Left cardiac atrium (tissue), 4 donors: ENCODE results near the gene FBXO10. TPM values are rescaled to one million over a fixed set of nuclear protein-coding genes. Genes with fewer than 3 reads are reported as not detected.
"Not testable (repeated sequence)": the region's sequence is repeated elsewhere in the genome, so short reads cannot be mapped to it uniquely, and the experiment has no call there.

Source experiments
- ATAC-seq, 2 donors: fragments of 200-7000 bp; cut with Tn5 transposase; one replicate each; pipeline ENCODE4 v1.9.1; 2020; ENCODE audit warnings: mild to moderate bottlenecking in 2 of 2, moderate library complexity in 2 of 2
- DNase-seq: peaks from one replicate; pipeline ENCODE4 v3.0.0-alpha.2; 2020
- intact Hi-C, 2 donors: fragments of 100-400 bp; cut with DNase I; formaldehyde crosslinking; loops; one replicate each; pipeline versions ENCODE4 v1.14.1 to v1.15.1; 2022 to 2023
- total RNA-seq, 2 donors: library from RNA; stranded (reverse); fragmentation: NEBNext Ultra II Directional; extraction: Animal tissue kit (Norgen Biotek cat#: 25700); gene quantifications; one replicate each; pipeline ENCODE4 v1.2.1, GENCODE V29; 2021
- donor health status: DM: no; HTN: yes; CAD: no.
- donor health status: DM: no; HTN: yes; CAD: no; lungs with severe emphysema.
- donor health status: DM: yes; HTN: yes; CAD: no.
- donor health status: Dilated cardiomyopathy.

Gene FBXO10
- total RNA-seq, 2 donors from 2014 or later = 6.4 to 6.7 TPM

DNA sequence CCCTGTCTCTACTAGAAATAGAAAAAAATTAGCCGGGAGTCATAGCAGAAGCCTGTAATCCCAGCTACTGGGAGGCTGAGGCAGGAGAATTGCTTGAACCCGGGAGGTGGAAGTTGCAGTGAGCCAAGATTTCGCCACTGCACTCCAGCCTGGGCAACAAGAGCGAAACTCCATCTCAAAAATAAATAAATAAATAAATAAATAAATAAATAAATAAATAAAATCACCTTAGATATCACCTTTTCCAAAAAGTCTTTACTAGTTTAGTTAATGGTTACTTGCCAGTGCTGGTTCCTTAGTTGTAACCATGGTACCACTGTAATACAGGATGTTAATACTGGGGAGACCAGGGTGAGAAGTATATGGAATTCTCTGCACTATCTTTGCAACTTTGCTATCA, 25.9 kb upstream of the FBXO10 start:
- intact Hi-C loops = loop anchor here in 1 of 2 donors (10.0 kb wide), 2 partner anchors 63 to 143 kb away; no protein-coding TSS in a partner anchor
- not testable (repeated sequence) for DNase-seq, ATAC-seq

DNA sequence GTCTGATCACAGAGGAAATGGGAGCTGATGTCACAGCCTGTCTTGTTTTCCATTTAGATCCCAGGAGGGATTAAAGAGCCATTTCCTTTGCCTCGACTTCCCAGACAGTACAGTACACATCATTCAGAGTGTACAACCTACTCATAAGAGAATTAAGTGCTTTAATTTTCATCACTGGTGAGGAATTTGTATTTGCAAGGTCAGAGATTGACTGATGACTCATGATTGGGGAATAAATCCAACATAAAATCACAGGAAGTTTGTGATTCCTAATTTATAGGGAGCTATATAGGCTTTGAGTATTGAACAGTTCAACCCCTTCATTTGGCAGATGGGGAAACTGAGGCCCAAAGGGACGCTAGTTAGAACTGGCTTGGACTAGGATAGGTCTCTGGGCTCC, 20.3 kb upstream of the FBXO10 start:
- ATAC-seq (no peak), DNase-seq (no peak)
- intact Hi-C loops = no loop called here

DNA sequence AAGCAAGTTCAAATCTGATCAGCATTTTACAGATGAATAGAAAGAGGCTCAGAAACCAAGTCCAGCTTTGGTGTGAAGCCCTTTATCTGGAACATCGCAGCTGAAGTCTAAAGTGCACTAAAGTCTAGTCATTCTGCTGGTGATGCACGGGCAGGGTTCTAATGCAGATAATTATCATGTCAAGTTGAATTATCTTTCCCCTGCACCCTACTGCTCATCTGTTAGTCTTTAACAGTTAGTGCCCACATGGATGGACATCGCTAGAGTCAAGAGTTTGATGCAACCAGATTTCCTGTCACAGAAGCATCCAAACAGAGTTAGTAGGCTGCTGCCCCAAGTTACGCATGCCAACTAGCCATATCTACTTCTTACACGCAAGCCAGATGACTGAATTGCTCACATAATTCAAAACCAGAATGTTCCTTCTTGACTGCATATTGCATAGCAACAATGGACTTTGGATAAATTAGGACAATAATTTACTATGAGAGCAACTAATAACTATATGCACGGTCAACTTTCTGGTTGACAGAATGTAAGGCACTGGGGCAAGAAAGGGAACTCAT, 17.8 kb upstream of the FBXO10 start:
- ATAC-seq (no peak), DNase-seq (no peak)
- intact Hi-C loops = no loop called here

DNA sequence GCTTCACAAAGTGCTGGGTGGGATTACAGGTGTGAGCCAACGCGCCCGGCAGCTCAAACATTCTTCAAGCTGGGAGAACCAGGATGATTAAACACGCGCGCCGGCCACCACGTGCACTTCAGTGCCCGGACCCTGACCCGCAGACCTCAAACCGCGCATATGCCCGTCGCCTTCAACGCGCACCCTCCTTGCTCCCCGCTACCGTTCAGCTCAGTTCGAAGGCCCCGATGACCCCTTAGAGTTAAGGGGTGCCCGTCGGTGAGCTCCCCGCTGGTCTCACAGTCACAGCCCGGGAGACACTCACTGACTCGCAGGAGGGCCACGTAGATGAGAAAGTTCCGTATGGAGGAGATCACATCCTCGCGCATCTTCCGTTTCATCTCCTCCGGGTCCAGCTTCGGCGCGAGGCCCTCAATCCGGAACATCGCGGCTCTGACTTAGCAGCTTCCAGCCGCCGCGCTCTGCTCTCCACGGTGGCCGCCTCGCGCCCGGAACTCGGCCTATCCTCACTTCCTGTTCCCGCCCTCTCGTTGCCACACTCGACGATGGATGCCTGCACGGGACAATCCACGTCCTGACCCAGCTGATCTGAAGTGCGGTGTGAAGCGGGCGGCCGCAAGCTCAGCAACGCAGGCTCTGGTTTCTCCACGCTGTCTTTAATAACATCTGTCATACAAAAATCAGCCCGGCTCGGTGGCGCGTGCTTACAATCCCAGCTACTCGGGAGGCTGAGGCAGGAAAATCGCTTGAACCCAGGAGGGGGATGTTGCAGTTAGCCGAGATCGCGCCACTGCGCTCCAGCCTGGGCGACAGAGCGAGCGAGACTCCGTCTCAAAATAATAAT, 16.1 kb upstream of the FBXO10 start, which contains the start of gene TOMM5:
Gene TOMM5 (minus strand): TSS at position 490 of the 844 bp plus-strand sequence. CDS start 65 bp downstream, at position 425.
- ATAC-seq (peak; percentile 99), DNase-seq (peak; percentile 95)
- intact Hi-C loops = no loop called here

DNA sequence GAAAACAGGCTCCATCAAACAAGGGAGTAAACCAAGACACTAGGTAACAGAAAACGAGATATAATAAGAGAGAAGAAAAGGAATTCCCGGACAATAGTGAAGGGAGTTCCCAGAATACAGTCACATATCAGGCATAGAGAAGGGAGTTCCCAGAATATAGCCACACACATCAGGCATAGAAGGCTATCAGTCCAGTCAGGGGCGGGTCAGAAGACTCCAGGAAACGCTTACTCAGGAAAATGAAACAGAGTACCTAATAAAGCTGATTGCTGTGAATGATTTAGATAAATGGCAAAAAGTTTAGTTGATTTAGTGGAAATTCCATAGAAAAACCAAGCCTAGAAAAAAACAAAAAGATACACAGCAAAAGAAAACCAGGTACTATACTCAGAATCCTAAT, 11.3 kb upstream of the FBXO10 start:
- DNase-seq (no peak), ATAC-seq (no peak)
- intact Hi-C loops = loop anchor here (10.0 kb wide), 2 partner anchors 103 to 157 kb away; partner anchors contain the start of gene POLR1E (in 1 of the 2)

DNA sequence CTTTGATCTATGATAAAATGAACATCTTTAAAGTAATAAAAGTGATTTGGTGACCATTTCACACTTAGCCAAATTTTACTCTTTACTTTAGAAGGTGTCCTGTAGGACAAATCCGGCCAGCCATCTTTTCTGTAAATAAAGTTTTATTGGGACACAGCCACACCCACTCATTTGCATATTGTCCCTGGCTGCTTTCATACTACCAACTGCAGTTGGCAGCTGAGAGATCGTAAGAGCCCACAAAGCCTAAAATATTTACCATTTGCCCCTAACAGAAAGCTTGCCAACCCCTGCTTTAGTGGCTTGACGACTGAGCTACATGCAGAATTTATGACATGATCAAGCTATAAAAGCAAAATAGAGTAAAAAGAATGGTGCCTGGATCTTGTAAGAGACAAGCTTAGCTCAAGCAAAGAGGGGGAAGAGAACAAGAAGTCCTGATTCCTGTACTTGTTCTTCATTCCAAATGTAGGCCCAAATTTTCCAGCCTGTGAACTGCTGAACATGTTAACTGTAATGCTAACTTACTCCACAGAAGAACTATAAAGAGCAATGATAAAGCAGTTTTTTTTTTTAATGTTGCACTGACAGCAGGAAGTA, 7.4 kb upstream of the FBXO10 start:
- ATAC-seq = no peak
- intact Hi-C loops = loop anchor here (10.0 kb wide), 2 partner anchors 99 to 161 kb away; partner anchors contain the start of gene POLR1E (in 1 of the 2)
- no peak for DNase-seq

DNA sequence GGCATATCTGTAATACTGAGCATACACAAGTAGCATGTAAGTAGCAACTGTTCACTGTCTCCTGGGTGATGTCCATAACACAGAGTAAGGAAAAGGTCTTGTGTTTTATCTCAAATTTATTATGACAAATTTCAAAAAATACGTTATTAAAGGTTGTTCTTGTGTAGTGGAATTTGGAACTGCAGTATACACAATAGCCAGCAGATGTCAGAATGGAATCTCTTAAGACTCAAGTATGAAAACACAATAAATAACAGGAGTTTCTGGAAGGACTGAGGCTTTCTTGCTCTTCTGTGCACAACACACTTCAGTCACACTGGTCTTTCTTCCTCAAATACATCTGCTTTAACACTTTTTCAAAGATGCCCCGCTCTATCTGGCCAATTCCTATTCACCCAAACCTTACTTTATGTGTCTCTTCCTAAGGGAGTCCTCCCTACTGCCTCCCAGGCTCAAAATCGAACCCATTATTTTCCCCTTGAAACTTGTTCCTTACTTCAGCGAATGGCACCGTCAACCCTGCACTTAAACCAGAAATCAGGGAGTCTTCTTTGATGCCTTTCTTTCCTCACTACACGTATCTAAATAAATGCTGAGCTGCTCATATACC, 6.5 kb upstream of the FBXO10 start:
- intact Hi-C loops = loop anchor here (10.0 kb wide), 2 partner anchors 98 to 162 kb away; partner anchors contain the start of gene POLR1E (in 1 of the 2)

DNA sequence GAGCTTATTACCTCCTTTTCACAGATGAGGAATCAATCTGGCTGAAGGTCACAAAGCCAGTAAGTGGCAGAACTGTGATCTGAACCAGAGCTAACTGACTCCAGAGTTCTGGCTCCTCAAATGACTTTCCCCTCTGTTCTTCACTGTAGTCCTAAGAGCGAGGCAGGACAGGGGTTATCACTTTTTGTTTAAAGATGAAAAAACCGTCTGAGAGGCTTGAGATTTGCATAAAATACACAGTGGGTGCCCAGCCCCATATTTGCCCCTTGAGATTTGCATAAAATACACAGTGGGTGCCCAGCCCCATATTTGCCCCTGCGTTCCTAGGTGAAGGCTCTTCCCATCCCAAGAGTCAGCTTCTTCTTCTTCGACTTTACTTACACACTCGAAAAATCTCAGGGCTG, 667 bp downstream of the FBXO10 start:
- DNase-seq (no peak), ATAC-seq (peak; percentile 22 to 38)
- intact Hi-C loops = no loop called here

More for the DNA sequence above, 6.5 kb upstream of the FBXO10 start:
- peak; percentile 50 to 55 for ATAC-seq
- DNase-seq = no peak

DNA sequence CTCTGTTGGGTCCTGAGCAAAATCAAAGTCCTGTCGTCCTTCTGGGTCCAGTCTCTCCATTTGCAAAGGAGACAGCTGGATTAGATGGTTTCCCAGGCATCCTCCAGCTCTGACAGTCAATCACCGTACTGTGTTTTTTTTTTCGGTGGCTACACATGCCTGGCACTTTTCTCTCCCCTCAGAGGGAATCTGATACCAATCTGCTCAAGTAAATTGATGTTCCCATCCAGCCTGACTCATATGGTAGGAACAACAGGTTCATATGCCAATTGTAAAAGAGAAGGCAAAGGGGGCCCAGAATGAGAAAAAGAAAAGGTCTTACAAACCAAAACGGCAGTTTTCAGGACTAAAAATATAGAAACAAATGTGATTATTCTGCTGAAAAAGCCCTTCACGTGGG, 1.2 kb downstream of the FBXO10 start:
- ATAC-seq (no peak), DNase-seq (no peak)
- intact Hi-C loops = no loop called here

DNA sequence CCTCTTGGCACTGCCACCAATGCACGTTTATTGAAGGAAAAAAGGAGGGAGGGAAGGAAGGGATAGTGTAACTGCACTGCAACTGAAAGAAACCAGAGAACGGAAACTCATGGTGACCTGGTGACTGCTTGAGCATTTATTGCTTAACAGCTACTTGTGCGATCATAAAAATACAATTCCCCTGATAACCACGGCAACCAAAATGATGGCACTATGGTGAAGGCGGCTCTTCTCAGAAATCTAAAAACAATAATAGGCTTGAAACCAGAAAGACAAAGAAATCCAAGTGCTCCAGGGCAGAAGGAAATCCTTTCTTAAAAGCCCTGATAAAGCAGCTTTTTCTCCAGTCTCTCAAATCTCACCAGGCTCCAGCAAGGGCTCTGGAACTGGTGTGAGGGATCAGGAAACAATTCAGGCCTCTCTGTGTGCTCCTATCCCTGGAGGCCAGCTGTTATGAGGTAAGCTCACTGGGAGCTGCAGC, 1.9 kb downstream of the FBXO10 start:
- intact Hi-C loops = no loop called here
- DNase-seq = no peak
- peak in 1 of 2 donors; percentile 10 for ATAC-seq

DNA sequence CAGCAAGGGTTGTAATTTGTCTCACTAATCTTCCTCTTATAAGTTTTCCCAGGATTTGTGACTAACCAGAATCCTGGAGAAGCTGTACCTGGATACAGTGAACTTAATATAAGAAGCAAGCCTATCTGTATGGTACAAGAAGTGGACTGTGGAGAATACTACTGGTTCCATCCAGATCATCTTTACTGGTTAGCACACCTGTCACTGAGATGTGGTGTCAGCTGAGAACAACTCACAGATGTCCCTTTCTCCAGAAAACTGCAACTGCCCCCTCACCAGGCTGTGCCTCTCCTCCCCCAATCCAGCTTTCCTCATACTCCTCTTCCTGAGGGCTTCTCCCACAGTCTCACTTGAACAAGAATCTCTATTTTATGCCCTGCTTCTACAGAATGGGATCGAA, 4.9 kb downstream of the FBXO10 start:
- ATAC-seq = no peak
- intact Hi-C loops = no loop called here

DNA sequence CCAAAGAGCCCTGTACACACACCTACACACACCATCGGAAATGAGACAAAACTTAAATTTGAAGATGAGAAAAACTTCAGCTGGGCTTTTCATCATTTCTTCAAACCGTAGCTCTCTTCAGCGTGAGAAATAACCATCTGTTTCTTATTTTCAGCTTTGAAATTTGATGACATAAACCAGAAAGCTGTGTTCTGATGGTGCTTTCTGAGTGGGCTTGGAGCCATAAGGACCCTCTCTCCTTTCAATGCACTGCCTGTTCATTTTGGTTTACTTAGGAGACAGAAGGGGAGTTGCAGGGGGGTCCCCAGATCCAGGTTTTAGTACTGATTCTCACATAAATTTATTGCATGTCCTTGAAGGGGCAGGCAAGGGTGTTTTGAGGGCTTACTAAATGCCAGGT, 9.5 kb downstream of the FBXO10 start:
- no peak for ATAC-seq
- intact Hi-C loops = loop anchor here in 1 of 2 donors (10.0 kb wide), 1 partner anchor 52 kb away; no protein-coding TSS in a partner anchor
- DNase-seq = no peak

More for the DNA sequence above, 4.9 kb downstream of the FBXO10 start:
- DNase-seq = no peak

DNA sequence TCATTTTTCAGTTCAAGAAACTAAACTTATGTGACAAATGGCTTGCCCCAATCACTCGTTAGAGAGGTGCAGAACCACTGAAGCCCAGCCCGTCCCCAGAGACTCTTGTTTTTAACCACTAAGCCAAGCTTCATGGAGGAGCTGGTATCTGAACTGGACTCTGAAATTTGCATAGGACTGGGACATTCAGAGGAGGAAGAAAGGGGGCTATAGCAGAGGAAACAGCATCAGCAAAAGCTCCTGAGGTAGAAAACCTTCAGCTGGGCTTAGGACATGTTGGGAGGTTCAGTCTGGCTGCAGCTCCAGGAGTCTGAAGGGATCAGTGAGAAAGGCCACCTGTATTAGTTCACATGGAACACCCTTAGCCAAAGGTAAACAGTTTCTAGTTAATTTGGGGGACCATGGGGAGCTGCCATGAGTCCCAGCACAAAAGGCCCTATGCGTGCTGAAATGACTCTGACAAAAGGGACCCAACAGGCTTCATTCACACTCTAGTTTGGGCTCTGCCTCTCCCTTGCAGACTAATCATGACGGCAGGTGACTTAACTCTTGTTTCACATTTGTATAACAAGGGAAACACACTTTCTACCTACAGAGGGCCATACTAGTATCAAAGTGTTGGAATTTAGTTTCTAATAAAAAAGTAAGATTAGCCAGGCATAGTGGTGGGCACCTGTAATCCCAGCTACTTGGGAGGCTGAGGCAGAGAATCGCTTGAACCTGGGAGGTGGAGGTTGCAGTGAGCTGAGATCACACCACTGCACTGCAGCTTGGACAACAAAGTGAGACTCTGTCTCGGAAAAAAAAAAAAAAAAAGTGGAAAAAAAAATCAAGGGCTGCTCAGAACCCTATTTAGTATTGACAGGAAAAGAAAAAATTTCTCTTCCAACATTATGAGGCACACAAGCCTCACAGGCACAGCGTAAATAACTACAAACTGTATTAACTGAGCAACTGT, 10.2 kb downstream of the FBXO10 start:
- intact Hi-C loops = loop anchor here in 1 of 2 donors (10.0 kb wide), 1 partner anchor 51 kb away; no protein-coding TSS in a partner anchor
- no peak for ATAC-seq

DNA sequence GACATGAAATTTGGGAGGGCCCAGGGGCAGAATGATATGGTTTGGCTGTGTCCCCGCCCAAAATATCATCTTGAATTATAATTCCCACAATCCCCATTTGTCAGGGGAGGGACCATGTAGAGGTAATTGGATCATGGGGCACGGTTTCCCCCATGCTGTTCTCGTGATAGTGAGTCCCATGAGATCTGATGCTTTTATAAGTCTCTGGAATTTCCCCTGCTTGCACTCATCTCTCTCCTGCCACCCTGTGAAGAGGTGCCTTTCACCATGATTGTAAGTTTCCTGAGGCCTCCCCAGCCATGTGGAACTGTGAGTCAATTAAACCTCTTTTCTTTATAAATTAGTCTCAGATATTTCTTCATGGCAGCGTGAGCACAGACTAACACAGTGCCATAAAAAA, 11.3 kb downstream of the FBXO10 start:
- intact Hi-C loops = loop anchor here in 1 of 2 donors (10.0 kb wide), 1 partner anchor 50 kb away; no protein-coding TSS in a partner anchor
- DNase-seq (no peak), ATAC-seq (no peak)

More for the DNA sequence above, 10.2 kb downstream of the FBXO10 start:
- DNase-seq = no peak

DNA sequence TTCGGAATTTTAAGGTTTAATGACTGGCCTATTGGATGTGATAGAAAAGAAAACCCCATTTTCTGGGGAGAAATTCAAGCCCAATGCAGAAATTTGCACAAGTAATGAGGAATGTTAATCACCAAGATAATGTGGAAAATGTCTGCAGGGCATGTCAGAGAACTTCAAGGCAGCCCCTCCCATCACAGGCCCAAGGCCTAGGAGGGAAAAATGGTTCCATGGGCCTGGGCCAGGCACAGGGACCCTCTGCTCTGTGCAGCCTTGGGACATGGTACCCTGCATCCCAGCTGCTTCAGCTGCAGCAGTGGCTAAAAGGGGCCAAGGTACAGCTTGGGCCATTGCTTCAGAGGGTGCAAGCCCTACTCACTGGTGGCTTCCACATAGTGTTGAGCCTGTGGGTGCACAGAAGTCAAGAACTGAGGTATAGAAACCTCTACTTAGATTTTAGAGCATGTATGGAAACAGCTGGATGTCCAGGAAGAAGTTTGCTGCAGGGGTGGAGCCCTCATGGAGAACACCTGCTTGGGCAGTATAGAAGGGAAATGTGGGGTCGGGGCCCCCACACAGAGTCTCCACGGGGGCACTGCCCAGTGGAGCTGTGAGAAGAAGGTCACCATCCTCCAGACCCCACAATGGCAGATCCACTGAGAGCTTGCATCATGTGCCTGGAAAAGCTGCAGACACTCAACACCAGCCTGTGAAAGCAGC, 12.2 kb downstream of the FBXO10 start:
- intact Hi-C loops = loop anchor here in 1 of 2 donors (10.0 kb wide), 1 partner anchor 49 kb away; no protein-coding TSS in a partner anchor
- ATAC-seq (no peak), DNase-seq (no peak)

DNA sequence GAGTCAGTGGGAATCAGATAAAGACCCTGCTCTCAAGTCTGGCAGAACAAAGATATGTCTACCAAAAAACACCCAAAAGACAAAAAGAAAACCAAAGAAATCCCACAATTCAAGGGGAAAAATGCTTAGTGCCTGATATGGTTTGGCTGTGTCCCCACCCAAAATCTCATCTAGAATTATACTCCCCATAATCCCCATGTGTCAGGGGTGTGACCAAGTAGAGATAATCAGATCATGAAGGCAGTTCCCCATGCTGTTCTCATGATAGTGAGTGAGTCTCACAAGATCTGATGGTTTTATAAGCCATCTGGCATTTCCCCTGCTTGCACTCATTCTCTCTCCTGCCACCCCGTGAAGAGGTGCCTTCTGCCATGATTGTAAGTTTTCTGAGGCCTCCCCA, 13.4 kb downstream of the FBXO10 start:
- intact Hi-C loops = loop anchor here in 1 of 2 donors (10.0 kb wide), 1 partner anchor 48 kb away; no protein-coding TSS in a partner anchor
- ATAC-seq = no peak
- DNase-seq = no peak

DNA sequence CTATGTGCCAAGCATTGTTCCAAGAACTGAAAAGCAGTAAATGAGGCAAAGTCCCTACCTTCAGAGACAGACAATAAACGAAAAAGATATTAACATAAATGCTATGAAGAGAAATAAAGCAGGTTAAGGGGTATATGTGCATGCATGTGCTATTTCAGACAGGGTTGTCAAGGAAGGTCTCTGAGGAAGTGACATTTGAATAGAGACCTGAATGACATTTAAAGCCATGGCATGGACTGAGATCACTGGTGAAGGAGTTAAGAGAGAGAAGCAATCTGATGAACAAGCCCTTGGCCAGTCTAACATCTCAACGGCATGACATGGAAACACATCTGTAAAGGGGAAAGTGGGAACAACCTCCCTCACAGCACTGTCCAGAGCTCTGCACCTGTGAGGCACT, 14.5 kb downstream of the FBXO10 start:
- ATAC-seq = no peak
- no peak for DNase-seq
- intact Hi-C loops = loop anchor here in 1 of 2 donors (10.0 kb wide), 1 partner anchor 47 kb away; no protein-coding TSS in a partner anchor
